NCI-H2227 treated with DMSO at 0.1 percent for 48 hours (cell line): ENCODE measurements around the gene MAP1LC3B2.
A peak's percentile ranks its signal among the peaks of the same experiment; 100 is the strongest.

Source experiments
- DNase-seq: peaks from one replicate; lab custom pipeline; 2025; lab: John Stamatoyannopoulos, UW

The MAP1LC3B2 gene

DNA sequence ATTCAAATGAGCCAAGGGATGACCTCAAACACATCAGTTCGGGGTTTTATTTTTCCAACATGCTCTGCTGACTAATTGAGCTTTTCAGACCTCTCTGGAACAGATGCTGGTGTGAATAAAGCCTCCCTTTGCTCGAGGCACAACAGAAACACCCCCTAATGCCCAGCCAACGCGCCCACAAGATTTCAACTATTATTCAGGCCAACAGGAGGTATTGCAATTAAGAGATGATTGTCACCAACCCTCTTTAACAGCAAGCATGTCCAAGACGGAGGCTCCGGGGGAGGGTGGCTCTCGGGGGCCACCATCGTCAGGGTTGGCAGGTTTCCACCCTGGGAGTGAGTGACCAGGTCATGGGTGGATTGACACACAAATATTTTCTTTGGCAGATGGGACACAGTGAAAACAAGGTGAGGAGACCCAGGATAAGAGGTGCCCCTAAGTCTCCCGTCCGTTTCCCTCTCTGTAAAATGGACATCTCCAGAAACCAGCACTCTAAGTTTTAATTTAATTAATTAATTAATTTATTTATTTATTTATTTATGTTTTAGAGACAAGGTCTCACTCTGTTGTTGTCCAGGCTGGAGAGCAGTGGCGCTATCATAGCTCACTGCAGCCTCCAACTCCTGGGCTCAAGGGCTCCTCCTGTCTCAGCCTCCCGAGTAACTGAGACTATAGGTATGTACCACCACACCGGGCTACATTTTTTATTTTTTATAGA, 56.1 kb downstream of the MAP1LC3B2 start:
- no peak for DNase-seq

DNA sequence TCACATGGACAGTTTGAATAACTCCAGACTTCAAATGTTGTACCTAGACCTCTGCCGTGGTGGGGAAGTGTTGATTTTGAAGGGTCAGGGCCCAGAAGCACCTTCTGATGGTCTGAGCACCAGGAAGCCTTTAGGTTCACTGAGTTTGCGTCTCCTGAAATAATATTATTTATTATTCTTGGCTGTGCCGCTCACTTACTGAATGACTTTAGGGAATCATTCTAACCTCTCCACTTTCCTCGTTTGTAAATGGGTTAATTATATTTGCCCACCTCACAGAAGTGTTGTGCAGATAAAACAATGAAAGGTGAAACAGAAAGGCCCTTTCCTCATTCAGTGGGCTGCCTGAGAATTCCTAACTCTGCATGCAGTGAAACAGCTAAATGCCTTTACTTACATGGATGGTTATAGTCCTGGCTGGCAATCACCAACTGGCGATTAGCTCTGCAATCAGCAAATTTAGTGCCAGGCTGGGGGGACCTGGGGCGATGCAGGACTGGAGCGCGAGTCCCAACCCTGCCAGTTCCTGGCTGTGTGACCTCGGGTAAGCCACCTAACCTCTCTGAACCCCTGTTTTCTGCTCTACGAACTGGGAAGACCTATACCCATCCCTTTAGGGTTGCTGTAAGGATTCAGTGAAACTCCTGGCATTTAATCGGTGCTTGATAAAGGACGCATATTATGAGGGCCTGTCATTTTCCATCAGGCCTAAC, 57.5 kb downstream of the MAP1LC3B2 start:
- DNase-seq, result no peak

DNA sequence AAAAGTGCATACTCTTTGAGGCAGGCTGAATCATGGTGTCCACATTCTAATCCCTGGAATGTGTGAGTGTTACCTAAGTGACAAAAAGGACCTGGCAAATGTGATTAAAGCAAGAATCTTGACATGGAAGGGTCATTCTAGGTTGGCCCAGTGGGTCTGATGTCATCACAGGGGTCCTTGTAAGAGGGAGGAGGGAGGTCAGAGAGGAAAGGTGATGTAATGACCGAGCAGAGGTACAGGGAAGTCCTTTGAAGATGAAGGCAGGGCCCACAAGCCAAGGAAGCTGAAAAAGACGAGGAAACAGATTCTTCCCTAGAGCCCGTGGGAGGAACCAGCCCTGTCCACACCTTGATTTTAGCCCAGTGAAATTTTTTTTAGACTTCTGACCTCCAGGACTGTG, 60.1 kb downstream of the MAP1LC3B2 start:
- DNase-seq, result no peak

DNA sequence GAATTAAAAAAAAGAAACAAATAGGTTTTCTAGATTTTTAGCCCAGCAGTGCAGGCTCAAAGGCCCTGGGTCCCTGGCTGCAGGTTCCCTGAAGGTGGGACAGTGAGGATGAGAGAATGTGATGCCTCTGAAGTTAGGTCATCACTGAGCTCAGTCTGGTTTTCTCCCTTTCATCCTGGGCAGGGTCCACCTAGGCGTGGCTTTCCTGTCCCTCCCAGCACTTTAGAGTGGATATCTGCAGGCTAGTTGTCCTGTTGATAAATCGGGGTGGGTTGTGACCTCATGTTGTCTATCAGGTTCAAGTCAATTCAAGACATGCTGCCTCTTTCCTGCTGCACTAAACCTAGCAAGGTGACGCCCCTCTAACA, 60.9 kb downstream of the MAP1LC3B2 start:
- DNase-seq, result no peak

DNA sequence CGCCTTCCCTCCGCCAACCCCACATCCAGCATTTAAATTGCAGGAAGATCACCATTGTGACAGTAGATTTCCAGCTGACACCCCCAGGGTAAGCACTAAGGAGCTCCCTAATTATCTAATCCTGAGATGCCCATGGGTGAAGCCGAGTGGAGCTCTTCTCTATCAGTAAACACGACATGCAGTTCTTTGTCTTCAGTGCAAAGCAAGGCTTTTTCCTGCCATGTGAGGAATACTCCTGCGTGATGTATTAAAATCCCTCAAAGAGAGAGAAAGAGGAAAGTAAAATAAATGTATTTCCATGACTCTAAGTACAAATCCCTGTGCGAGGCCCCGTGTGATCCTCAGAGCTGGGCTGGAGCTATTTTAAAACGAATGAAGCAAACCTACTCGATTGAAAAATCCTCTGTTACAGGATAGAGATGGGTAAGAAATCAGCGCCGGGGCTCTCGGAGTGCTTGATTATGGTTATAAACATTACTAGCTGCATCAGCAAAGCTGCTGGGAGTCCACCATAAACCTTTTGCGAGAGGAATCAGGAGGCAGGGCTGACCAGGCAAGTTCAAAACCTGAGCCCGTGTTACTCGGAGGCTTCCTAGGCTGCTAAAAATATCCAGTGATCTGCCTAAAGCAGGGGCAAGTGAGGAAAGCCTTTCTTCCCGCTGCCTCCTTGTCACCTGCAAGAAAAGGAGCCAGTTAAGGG, 61.5 kb downstream of the MAP1LC3B2 start:
- peak; percentile 42 for DNase-seq

DNA sequence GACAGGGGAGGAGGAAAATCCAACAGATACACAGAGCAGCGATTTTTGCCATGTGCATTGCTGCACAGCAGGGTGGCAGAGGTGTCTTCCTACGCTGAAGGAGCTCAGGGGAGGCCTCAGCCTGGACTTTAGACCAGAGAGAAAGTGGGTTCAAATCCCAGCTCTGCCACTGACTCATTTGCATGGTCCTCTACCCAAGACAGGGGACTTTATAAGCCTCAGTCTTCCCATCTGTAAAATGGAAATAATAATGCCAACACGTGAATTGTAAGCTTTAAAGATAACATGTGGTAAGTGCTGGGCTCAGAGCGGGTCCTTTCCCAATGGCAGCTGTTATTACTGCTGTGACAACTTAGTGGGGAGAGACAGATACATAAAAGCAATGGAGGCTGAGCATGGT, 62.0 kb downstream of the MAP1LC3B2 start:
- no peak for DNase-seq

DNA sequence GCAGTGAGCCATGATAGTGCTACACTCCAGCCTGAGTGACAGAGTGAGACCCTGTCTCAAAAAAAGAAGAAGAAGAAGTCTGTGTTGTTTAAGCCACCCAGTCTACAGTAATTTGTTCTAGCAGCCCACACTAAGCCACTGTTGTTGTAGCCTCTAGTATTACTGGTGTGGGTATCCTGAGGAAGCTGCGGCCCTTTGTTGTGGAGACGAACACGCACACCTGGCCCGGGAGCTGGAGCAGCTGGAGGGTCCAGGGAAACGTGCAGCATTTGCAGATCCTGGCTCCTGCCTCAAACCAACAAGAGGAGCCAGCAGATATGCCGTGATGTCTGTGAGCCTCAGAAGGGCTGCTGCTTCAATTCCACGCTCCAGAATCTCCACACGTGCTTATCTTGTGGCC, 65.3 kb downstream of the MAP1LC3B2 start:
- no peak for DNase-seq

DNA sequence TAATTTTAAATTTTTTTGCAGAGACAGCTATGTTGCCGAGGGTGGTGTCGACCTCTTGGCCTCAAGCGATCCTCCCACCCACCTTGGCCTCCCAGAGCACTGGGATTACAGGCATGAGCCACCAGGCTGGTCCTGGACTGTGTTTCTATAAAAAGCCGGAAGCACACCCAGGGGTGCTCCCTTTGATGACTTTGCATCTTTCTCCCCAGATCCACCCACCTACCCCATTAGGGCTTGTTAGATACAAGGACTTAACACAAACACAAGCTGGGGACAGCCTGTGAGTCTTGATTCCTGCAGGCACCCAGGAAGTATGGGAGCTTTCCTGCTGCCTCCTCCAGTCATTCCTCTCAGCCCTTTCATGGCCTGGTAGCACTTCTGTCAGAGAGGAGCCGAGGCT, 67.0 kb downstream of the MAP1LC3B2 start:
- no peak for DNase-seq
